Activated CD8-positive, alpha-beta memory T cell treated with anti-CD3 and anti-CD28 coated beads, Interleukin-2, amount 50 U/mL, for 24 hours (primary cell): ENCODE data around the gene SPINT2.
A peak's percentile ranks its signal among the peaks of the same experiment; 100 is the strongest.
"Not testable (repeated sequence)": the region's sequence is repeated elsewhere in the genome, so short reads cannot be mapped to it uniquely, and the experiment has no call there.

Source experiments
- DNase-seq: peaks from one replicate; pipeline ENCODE4 v3.0.0-alpha.2; 2020; ENCODE audit errors: extremely low read depth

The SPINT2 gene, protein sequence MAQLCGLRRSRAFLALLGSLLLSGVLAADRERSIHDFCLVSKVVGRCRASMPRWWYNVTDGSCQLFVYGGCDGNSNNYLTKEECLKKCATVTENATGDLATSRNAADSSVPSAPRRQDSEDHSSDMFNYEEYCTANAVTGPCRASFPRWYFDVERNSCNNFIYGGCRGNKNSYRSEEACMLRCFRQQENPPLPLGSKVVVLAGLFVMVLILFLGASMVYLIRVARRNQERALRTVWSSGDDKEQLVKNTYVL

DNA sequence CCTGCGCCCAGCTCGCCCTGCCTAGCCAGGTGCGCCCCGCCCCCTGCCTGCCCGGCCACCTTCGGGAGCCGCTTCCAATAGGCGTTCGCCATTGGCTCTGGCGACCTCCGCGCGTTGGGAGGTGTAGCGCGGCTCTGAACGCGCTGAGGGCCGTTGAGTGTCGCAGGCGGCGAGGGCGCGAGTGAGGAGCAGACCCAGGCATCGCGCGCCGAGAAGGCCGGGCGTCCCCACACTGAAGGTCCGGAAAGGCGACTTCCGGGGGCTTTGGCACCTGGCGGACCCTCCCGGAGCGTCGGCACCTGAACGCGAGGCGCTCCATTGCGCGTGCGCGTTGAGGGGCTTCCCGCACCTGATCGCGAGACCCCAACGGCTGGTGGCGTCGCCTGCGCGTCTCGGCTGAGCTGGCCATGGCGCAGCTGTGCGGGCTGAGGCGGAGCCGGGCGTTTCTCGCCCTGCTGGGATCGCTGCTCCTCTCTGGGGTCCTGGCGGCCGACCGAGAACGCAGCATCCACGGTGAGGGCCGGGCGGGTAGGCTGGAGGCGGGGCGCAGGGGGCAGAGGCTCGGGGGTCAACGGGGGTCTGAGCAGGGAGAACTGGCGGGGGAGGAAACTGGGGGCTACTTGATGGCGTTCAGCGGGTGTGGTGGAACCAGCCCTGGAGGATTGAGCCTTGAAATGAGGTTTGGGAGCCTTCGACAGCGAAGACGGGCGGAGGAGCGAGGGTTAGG, at the start of gene SPINT2:
Gene SPINT2 (plus strand): TSS at position 88 of the 727 bp plus-strand sequence. CDS start 320 bp downstream, at position 408.
- DNase-seq, result no peak

DNA sequence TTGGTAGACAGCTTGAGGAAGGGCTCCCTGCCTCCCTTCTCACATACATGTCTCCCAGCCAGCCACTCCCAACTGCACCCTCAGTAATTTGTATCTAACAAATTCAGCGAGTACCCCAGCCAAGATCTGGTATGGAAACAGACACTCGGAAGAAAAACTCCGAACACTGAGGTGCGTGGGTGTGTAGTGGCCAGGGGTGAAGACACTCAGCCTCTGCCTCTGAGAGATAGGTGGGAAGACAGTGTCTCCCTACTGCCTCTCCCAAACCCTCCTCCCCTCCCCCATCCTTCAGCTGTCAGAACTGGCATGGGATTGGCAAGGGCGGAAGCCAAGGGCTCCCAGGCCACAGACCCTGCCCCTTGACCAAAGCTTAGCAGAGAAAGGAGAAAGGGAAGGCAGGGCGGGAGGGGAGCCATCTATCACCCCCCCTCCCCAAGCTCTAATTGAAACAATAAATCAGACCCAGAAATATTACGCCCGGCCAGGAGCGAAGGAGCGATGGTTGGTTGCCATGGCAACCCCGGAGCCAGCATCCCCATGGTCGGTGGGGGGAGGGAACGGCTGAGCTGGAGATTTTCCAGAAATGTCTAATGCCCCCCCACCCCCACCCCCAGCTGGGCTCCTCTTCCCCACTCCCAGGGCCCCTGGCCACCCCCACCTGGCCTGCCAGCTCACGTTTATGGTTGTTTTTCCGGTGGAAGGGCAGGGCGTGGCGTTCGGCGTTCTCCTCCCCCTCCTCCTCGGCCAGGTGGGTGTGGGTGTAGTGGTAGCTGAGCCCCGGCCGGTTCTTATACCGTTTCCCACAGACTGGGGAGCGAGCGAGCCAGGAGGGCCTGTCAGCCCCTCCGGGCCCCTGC, 47.4 kb upstream of the SPINT2 start:
- DNase-seq, result no peak

DNA sequence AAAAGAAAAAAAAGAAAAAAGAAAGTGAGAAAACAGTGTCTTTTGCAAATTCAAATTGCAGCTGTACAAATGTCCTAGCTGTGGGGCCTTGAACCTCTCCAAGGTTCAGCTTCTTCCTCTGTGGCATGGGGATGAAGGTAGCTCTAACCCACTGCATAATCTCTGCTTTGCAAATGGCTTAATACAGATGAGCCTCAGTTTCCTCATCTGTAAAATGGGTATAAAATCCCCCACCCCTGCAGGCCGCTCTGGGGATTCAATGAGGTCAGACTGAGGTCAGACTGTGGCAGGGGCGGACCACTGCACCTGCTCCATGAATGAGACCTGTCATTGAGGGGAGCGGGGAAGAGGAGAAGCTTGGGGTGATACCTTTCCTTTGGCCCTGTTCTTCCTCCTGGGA, 46.2 kb upstream of the SPINT2 start:
- DNase-seq, result no peak

GRCh38 chr19:38219221-38219620, 45.2 kb upstream of the SPINT2 start:
- DNase-seq, result no peak

- DNase-seq, result no peak
Measured at GRCh38 chr19:38221421-38221820, 43.0 kb upstream of the SPINT2 start.

- DNase-seq, result no peak
Measured at GRCh38 chr19:38221919-38222830, 42.2 kb upstream of the SPINT2 start.

- no peak for DNase-seq
Measured at GRCh38 chr19:38223119-38223523, 41.3 kb upstream of the SPINT2 start.

DNA sequence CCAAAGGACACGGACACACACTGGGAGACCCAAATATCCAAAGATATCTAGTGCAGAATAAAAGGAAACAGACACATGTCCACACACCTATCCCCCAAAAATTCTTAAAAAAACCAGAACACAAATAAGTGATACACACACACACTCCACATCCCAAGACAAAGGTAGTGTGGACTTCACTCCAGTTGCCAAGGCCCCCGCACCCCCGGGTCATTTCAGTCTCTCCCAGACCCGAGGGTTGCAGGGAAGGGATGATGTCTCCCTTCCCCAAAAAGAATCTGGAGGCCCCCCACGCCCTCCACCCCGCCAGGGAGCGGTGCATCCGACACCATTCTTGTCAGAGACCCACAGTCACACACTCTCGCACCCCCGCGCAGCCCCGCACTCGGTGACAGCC, 40.8 kb upstream of the SPINT2 start:
- no peak for DNase-seq

GRCh38 chr19:38224014-38224862, 40.1 kb upstream of the SPINT2 start, which contains the start of gene DPF1:
TSS of gene DPF1 (minus strand) at chr19:38224222. CDS start at chr19:38224142, 80 bp downstream.
- DNase-seq, result no peak

DNA sequence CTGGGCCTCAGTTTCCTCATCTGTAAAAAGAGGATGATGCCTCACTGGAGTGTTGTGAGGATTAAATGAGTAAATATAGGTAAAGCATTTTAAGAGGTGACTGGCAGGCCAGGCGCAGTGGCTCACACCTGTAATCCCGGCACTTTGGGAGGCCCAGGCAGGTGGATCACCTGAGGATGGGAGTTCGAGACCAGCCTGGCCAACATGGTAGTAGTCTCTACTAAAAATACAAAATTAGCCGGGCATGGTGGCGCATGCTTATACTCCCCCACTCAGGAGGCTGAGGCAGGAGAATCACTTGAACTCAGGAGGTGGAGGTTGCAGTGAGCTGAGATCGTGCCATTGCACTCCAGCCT, 39.5 kb upstream of the SPINT2 start:
- not testable (repeated sequence) for DNase-seq

DNA sequence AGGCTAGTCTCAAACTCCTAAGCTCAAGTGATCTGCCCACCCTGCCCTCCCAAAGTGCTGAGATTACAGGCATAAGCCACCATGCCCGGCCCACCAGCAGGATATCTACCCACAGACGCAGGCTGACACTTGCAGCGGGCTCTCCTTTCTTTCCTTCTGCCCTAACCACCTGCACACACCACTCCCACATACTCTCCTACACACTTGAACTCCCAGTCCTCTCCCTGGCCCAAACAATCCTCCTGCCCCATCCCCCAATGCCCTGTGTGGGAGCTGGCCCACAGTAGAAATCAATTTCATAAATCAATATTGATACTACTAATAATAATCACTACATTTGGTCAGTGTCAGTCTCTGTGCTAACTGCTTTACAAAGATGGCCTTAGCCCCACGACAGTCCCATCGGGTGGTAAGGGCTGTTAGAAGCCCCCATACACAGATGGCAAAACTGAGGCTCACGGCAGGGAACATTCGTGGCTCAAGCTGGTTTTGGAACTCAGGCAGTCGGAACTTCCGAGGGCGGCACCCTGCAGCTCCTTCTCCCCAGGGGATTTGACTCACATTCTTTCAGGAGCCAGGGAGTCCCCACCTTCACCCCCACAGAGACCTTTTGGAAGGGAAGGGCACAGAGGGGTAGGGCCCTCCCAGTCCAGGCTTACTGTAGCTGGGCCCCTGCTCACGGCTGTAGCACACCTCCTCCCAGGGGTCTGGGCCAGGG, 36.9 kb upstream of the SPINT2 start:
- no peak for DNase-seq

- no peak for DNase-seq
Measured at GRCh38 chr19:38228005-38228377, 36.4 kb upstream of the SPINT2 start.

- no peak for DNase-seq
Measured at GRCh38 chr19:38228491-38229439, 35.6 kb upstream of the SPINT2 start.

DNA sequence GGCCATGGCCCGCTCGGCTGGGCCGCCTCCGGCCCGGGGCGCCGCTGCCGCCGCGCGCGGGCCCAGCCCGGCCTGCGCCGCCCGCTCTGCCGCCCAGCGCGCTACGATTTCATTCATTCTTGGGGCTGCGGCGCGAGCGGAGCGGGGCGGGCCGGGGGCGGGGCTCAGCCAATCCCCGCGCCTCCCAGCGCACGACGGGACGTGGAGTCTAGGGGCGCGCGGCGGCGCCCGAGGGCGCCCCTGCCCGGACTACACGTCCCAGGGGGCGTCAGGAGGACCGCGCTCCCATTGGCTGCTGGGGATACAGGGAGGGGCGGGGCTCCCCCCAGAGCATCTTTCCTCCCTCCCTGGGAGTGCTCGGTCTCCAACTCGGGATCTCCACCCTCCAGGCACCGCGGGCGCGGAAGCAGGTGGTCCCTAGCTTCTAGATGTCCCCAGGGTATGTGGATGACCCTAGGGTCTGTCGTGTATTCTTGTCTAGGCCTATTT, 34.7 kb upstream of the SPINT2 start:
- DNase-seq, result peak; percentile 34

DNA sequence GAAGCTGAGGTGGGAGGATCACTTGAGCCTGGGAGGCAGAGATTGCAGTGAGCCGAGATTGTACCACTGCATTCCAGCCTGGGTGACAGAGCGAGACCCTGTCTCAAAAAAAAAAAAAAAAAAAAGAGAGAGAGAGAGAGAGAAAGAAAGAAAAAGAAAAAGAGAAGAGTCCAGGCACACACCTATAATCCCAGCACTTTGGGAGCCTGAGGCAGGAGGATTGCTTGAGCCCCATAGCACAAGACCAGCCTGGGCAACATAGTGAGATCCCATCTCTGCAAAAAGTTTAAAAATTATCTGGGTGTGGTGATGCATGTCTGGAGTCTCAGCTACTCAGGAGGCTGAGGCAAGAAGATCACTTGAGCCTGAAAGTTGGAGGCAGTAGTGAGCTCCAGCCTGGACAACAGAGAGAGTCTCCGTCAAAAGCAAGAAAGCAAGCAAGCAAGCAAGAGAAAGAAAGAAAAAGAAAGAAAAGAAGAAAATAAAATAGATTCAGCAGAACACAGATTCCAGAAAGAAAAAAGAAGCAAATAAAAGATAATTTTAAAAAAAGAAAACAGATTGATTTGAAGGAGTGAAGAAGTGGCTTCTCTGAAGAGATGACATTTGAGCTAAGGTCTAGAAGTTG, 33.8 kb upstream of the SPINT2 start:
- DNase-seq, result not testable (repeated sequence)

GRCh38 chr19:38231918-38232317, 32.5 kb upstream of the SPINT2 start:
- no peak for DNase-seq

DNA sequence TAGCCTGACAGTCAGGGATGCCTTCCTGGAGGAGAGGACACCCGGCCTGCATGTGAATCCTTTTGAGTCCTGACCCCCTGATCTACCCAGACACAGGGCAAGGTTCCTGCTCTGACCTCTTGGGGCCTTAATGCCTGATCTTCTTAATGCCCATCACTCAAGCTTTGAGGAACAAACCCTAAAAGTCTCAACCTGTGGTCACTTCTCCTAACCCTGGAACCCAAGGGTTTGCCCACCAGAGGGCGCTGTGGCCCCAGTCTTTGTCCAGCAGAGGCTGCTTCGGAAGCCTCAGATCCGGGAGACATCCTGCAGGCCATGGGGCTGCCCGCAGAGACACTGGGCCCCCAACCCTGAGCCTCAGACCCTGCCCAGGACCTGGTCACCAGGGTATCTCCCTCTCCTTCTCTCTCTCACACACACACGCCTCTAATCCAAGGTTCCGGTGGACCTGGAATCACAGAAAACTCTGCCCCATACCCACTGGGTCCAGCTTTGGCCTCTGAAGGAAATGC, 30.6 kb upstream of the SPINT2 start:
- peak; percentile 47 for DNase-seq

DNA sequence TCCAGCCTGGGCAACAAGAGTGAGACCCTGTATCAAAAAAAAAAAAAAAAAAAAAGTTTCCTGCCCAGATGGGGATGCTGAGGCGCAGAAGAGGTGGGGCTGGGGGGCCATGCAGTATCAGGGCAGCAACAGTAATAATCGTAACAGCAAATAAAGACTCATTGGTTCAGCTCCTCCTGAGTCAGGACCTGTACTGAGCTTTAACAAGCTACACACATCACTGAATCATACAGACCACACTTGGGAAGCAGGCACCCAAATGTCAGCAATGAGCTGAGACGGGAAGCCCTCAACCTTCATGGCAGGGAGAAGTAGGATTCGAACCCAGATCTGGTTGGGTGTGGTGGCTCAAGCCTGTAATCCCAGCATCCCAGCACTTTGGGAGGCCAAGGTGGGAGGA, 29.8 kb upstream of the SPINT2 start:
- DNase-seq, result no peak
